ENCODE measurements around the gene PPP1R14C.

- TF ChIP-seq CTCF (IDR thresholded peaks at IDR 0.05) (no peak), EZH2phosphoT487 (IDR thresholded peaks at IDR 0.05) (no peak)
These were observed 65.9 kb downstream of the PPP1R14C start for GRCh38 chr6:150208611-150209352.

All from neural progenitor cell (in vitro differentiated cells).